DMS 273 treated with DMSO at 0.1 percent for 48 hours (cell line): Measurements from ENCODE around the gene FOXD3.
"Not testable (repeated sequence)": the region's sequence is repeated elsewhere in the genome, so short reads cannot be mapped to it uniquely, and the experiment has no call there.

Experiments used
- DNase-seq: peaks from one replicate; lab custom pipeline; 2025; lab: John Stamatoyannopoulos, UW

The FOXD3 gene

DNA sequence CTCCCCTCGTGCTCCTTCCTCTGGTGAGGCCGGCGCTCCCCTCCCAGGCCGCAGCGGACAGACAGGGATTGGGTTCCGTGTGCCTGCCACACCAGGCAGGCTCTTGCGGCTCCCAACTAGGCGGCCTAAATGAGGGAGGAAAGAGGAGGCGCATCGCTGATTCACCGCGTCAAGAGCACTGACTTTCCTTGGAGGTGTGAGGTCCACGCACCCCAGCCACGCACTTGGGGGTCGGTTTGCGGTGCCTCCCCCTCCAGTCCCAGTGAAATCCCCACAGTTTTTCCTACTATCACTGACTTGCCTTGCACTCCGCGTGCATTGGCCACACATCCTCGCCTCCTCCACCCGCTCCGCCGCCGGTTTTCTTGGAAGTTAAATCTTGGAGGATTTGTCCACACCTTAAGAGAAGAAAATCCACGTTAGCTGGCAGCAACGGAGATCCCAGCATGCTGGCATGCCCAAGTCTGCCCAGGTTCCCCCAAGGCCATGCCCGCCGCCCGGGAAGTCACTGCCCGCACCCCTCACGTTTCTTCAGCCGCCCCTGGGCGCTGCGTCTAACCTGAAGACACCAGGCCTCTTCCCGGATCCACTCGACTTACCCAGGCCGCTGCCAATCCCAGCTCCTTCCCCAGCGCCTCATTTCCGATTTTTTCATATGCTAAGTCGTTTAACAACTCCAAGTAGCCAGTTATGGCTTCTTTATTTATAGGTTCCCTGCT is 1.1 kb upstream of the FOXD3 start:
- DNase-seq = no peak

DNA sequence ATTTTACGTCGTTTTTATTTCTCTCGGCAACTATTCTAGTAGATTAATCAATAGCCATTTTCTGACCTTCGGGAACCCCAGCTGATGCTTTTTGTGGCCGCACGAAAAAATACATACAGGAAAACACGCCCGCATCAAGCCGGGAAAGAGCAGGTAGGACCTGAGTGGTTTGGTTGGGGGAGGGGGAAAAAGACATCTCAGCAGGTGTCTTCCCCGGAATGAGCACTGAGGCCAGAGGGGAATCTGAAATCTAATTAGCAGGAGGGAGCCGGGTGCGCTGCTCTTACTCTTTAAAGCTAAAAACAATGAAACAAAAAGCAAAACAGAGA is 618 bp upstream of the FOXD3 start:
- DNase-seq = no peak

DNA sequence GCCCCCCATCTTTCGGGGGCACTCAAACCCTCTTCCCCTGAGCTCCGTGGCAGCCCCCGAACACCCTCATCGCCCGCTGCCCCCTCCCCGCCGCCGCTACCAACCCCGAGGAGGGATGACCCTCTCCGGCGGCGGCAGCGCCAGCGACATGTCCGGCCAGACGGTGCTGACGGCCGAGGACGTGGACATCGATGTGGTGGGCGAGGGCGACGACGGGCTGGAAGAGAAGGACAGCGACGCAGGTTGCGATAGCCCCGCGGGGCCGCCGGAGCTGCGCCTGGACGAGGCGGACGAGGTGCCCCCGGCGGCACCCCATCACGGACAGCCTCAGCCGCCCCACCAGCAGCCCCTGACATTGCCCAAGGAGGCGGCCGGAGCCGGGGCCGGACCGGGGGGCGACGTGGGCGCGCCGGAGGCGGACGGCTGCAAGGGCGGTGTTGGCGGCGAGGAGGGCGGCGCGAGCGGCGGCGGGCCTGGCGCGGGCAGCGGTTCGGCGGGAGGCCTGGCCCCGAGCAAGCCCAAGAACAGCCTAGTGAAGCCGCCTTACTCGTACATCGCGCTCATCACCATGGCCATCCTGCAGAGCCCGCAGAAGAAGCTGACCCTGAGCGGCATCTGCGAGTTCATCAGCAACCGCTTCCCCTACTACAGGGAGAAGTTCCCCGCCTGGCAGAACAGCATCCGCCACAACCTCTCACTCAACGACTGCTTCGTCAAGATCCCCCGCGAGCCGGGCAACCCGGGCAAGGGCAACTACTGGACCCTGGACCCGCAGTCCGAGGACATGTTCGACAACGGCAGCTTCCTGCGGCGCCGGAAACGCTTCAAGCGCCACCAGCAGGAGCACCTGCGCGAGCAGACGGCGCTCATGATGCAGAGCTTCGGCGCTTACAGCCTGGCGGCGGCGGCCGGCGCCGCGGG is 837 bp downstream of the FOXD3 start:
- peak; percentile 41 for DNase-seq

DNA sequence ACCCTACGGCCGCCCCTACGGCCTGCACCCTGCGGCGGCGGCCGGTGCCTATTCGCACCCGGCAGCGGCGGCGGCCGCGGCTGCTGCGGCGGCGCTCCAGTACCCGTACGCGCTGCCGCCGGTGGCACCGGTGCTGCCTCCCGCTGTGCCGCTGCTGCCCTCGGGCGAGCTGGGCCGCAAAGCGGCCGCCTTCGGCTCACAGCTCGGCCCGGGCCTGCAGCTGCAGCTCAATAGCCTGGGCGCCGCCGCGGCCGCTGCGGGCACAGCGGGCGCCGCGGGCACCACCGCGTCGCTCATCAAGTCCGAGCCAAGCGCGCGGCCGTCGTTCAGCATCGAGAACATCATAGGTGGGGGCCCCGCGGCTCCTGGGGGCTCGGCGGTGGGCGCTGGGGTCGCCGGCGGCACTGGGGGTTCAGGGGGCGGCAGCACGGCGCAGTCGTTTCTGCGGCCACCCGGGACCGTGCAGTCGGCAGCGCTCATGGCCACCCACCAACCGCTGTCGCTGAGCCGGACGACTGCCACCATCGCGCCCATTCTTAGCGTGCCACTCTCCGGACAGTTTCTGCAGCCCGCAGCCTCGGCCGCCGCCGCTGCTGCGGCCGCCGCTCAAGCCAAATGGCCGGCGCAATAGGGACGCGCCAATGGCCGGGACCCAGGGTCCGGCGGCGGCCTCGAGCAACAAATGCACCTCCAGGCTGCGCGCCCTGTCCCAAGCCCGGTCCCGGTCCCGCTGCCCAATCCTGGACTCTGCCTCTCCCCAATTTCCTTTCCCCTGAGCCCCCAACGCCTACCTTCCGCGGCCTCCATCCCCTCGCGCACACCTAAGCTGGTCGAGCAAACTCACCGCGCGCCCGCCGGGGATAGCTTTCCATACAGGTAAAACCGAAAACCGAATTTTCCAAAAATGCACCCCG is 1.8 kb downstream of the FOXD3 start:
- no peak for DNase-seq

DNA sequence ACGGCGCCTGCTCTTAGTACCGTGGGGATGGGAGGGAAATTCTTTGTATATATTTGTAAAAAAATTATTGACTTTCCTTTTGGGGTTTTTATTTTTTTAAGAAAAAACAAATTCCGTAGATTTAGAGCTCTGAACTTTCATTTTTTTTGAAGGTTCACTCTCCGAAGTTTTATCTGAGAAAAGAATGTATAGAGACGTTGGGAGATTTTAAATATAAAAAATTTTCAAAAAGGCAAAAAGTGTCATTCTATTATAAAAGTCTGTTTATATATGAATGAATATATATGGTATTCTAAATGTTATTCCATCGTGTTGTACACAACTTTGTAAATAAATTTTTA is 2.4 kb downstream of the FOXD3 start:
- no peak for DNase-seq

DNA sequence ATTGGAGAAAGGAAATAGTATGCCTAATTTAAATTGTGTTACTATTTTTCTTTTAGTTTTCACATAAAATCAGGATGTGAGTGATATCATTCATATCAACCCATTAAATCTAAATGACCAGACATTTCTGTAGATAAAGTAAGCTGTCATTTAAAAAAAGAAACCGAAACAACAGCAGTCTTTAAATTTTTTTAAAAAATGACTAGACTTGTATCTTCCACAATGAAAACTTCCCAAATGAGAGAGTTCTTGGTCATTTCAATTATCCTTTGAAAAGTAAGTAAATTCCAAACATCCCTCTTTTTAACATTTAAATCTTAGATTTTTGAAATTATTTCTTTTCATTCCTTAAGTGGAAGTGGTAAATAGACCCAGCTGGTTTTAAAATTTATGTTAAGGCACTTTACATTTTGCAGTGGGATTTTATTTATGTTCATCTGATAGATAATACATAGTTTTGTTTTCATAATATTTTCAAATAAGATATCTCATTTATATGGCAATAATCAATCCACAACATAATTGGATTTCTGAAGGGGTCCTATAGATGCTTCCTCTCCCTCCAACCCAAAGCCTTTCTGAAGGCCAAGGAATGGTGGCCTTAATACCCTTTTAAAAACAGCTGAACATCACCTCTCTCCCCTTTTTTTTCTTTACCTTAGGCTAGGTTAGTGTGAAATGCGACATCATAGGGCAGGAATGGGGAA is 3.1 kb downstream of the FOXD3 start:
- DNase-seq = no peak

DNA sequence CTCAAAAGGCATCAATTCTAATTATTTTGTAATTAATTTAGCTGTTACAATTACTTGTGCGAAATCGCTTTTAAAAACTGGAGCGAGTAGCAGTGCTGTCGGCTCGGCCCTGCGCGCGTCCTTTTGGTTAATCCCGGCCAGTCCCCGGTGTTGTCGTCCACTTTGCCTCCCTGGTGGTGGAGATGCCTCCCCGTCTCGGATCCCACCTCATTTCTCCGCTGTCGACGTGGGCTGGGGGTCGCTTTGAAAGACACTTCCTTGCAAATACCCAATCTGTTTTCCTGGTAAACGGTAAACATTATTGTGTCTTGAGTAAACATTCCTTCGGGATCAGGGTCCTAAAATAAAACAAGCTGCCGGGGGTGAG is 3.7 kb downstream of the FOXD3 start:
- no peak for DNase-seq

DNA sequence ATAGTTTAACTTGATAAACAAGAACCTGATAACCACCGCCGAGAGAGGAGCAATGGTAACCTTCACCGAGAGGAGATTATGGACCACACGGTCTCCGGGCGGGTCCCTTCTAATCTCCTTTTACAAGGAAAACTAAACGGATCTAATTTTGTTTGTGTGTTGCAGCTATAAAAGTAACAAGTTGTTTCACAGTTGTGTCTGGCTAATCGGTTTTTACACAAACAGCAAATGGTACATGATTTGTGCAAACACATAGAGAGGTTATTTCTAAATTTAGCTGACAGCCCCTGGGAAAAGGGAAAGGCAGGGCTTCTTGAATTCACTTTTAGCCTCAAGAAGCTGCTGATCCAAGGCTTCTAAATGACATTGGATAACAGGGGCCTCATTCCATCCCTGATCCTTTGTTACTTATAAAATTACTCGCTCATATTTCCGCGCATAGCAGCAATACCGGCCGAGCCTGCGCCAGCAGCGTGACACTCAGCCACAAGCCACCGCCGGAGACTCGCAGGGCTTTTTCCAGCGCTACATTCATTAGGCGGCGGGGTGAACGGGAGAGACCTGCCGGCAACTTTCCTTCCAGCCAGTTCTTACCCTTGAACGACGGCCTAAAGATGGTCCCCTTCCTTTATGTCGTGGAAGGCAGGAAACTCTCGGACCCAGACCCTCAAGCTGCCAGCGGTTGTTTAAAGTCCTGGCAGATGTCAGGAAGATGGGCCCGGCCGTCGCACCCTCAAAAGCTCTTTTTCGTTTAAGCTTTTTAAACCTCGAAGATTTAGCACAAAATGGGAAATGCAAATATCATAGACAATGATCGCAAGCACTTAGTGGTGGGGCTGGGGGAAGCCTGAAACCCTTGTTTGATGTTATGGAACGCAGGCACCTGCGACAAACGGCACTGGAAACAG is 4.4 kb downstream of the FOXD3 start:
- DNase-seq = no peak

DNA sequence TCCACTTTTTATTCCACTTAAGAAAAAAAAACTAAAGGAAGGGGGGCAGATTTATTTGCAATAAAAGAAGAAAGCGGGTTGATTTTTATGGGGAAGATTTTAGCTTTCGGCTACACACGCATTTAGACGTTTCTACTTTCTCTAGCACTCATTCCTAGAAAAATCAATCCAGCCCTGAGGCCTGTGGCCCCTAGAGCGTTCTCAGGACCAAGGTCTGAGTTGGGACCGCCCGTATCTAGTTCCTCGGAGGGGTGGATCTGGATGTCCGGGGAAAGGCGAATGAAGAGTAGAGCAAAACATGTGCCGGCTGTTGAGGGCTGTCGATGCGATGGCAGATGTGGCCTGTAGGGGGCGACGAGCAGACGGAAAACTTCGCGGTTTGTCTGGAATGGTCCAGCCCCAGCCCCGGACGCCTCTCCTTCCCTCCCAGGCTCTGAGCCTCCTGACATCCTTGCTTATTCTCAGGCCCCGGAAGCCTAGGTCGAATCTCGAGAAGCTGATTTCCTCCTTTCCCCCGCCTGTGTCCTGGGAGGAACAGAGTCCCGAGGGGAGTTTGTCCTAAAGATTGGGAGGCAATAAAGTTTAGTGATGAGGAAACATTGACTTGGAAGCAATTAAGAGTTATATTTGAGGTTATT is 5.2 kb downstream of the FOXD3 start:
- DNase-seq = peak; percentile 59

DNA sequence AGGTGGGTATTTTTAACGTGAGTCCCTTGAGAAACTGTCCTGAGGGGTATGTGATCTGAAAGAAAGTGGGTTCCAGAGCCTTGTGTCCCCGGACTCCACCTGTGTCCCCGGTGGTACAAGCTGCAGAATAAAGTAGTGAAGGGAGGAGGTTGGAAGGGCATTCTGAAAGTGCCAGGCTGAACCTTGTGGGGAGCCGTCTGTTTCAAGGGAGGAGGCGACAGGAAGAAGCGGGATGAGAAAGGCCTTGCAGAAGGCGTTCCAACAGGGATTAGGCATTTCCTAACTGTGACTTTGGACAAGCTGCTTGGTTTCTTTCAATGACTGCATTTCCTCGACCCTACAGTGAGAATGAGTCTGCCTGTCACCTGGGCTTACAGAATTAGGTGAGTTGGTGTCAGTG is 5.8 kb downstream of the FOXD3 start:
- no peak for DNase-seq

DNA sequence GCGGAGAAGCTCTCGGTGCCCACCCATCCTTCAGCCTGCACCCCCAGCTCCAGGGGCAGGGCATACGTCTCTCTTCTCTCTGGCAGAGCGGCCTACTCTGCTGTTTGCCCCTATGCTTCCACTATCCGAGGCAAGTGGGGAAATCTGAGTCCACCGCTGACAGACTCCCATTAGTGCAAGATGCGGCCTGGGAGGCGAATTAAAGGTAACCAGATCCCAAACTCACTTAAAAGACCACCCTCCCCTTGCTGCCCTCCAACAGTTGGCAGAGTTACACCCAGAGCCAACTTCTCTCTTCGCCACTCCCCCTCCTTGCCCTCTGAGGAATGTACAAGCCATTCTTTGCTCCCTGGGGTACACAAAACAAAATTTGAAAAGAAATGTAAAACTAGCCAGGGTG is 6.4 kb downstream of the FOXD3 start:
- no peak for DNase-seq

DNA sequence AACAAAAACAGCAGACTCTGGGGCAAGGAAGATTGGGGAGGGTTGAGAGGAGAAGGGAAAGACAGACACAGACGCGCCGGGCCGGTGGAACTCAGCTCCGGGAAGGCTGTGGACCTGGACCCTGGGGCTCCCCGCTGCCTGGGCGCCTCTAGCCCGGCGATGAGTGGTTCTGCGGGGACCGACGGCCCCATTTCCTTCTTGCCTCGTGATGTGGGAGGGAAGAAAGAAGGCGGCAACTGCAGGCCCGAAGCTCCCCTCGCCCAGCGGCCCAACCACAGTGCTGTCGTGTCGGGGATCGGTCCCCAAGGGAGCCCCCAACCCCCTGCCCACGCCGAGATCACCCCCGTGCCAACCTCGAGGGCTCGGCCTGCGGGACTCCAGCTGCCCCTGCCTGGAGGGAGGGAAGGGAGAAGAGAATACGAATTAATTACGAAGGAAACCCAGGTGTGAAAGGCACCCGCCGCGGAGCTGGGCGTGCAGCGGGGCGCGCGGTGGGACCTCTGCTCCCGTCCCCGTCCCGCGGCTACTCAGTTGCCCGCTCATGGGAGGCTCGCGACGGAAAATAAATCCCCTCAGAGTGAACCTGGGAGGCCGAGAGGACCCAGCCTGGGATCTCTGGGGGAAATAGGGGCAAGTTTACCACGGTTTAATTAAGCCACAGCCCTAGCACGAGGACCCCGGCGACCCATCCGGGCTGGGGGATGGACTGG is 7.4 kb downstream of the FOXD3 start:
- no peak for DNase-seq

DNA sequence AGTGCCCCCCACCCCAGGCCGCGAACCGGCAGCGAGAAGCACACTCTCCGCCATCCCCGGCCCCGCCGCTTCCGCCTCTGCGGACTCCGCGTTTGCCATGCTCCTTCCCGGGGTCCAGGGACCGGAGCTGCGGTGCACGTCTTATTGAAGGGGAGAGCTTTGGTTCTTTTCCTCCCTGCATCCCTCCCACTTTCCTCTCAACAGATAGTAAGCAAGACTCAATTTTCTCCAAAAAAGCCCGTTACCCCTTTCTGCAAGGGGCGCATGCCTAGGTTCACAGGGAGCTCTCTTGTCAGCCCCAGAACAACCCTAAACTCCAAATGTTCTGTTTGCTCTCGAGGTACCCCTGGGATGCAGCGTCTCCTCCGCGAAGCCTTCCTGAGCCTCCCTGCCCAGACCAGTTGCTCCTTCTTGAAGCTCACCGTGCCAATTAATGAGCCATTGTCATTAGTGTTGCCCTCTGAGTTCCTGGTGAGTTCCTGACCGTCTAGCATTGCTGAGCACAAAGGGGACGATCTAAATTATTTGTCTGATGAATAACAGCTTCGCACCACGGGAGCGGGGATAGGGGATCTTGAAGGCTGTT is 8.1 kb downstream of the FOXD3 start:
- DNase-seq = no peak

DNA sequence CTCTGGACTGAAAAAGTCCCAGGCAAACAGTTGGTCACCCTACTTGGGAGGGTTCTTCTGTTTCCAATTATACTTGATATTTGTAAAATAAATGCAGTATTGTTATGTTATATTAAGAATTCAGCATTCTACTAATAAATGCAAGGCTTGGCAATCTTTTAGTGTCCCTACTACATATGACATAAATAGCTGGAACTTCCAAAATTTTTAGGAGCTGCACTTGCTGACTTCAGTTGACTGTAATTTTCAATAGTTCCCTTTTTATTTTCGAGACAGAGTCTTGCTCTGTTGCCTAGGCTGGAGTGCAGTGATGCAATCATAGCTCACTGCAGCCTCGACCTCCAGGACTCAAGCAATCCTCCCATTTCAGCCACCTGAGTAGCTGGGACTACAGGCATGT is 20.0 kb downstream of the FOXD3 start:
- DNase-seq = no peak

DNA sequence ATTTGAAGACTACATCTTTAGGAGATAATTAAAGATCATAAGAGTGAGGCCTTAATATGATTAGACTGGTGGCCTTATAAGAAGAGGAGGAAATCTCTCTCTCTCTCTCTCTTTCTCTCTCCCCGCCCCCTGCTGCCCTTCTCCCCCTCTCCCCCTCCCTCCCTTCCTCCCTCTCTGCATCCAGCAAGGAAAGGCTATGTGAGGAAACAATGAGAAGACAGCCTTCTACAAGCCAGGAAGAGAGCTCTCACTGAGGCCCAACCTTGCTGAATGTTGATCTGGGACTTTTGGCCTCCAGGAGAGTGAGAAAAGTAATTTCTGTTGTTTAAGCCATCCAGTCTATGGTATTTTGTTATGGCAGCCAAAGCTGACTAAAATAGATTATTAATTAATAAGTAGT is 21.6 kb downstream of the FOXD3 start:
- no peak for DNase-seq

DNA sequence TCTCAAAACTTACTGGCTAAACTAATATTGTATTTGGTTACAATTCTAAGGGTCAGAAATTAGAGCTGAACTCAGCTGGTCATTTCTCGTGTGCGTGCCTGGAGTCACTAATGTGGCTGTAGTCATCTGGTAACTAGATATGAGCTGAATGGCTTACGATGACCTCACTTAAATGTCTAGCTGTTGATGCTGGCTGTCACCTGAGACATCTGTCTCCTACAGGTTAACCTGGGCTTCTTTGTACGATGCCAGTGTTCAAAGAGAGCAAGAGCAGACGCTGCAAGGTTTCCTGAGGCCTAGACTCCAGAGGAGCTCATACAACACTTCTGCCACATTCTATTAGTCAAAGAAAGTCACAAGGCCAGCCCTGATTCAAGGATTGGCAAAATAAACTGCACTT is 28.0 kb downstream of the FOXD3 start:
- DNase-seq = no peak

DNA sequence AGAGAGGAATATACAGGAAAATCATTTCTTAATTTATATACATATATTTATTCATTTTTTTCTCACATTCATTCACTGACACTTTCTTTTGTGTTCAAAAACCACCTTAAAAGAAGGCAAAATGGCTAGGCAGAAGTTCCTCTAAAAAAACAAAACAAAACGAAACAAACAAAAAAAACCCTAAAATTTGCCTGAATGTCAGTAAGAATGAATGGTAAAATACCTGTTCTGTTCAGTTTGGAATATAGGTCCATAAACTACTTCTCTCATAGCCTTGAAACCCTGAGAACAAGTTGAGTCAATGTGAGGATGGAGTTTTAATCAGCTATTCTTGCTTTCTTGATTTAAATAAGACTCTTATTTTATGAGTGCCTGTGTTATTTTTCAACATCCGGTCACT is 30.4 kb downstream of the FOXD3 start:
- no peak for DNase-seq

DNA sequence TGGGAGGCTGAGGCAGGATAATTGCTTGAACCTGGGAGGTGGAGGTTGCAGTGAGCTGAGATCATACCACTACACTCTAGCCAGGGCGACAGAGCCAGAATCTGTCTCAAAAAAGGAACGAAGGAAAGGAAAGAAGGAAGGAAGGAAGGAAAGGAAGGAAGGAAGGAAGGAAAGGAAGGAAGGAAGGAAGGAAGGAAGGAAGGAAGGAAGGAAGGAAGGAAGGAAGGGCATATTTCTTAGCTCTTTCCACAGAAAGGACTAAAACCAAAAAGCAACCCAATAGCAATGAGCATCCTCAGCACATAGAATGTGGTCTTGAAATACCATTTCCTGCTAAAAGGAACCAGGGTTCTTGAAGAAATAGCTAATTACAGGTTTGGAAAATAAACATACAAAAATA is 33.9 kb downstream of the FOXD3 start:
- DNase-seq = not testable (repeated sequence)

DNA sequence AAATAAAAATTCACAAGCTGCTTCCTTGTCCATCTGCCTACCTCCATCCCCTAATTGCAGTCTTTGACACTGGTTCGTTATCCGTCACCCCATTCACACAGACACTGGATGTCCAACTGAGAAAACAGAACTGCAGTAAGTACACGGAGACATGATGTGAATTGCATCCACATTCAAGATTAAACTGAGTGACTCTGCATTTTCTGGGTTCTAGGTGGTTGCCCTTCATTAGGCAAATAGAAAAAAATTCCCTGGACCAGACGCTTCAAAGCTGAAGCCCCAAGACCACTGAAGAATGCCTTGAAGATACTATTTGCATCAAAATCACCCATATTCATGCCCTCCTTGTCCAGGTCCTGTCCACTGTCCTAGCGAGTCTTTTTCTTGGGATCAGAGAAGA is 37.2 kb downstream of the FOXD3 start:
- no peak for DNase-seq

DNA sequence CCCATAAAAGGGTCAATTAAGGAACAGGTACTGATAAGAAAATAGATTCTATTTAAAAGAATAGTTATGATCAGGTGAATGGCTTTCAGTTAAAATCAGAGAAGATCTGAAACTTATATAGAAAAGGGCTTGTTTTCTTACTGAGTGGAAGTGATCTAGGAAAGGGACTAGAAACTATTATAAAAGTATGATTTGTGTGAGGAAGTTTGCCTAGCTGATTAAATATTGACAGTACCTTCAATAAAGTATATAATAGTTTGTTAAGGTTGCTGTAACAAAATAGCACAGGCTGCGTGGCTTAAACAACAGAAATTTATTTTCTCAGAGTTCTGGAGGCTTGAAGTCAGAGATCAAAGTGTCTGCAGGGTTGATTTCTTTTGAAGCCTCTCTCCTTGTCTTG is 39.7 kb downstream of the FOXD3 start:
- no peak for DNase-seq
